UCSD-AML1 (cell line): ENCODE data around the gene RPS6KA3.
A peak's percentile ranks its signal among the peaks of the same experiment; 100 is the strongest.
"Not testable (repeated sequence)": the region's sequence is repeated elsewhere in the genome, so short reads cannot be mapped to it uniquely, and the experiment has no call there.

Experiments used
- DNase-seq: peaks from one replicate; lab custom pipeline; 2025; ENCODE audit not compliant: unreplicated experiment; lab: John Stamatoyannopoulos, UW

RPS6KA3 gene

GRCh38 chrX:20149326-20149725 lies 117.4 kb downstream of the RPS6KA3 start:
- DNase-seq: no peak

- no peak for DNase-seq
Observed at GRCh38 chrX:20147561-20147960, 119.1 kb downstream of the RPS6KA3 start.

- DNase-seq: no peak
Observed at GRCh38 chrX:20144491-20144890, 122.2 kb downstream of the RPS6KA3 start.

- DNase-seq: no peak
Observed at GRCh38 chrX:20143561-20143960, 123.1 kb downstream of the RPS6KA3 start.

GRCh38 chrX:20143111-20143510 lies 123.6 kb downstream of the RPS6KA3 start:
- no peak for DNase-seq

- DNase-seq: peak; percentile 99
Observed at GRCh38 chrX:20141281-20142220, 125.2 kb downstream of the RPS6KA3 start, which contains the start of gene EIF1AX. Gene EIF1AX, minus strand, starts transcription at chrX:20141838. Its CDS starts 198 bp downstream, at chrX:20141640.

GRCh38 chrX:20140420-20140819 lies 126.3 kb downstream of the RPS6KA3 start:
- DNase-seq: no peak

- DNase-seq: no peak
Observed at GRCh38 chrX:20139966-20140365, 126.7 kb downstream of the RPS6KA3 start.

- no peak for DNase-seq
Observed at GRCh38 chrX:20135944-20136343, 130.8 kb downstream of the RPS6KA3 start.

- DNase-seq: no peak
Observed at GRCh38 chrX:20132666-20133065, 134.0 kb downstream of the RPS6KA3 start.

GRCh38 chrX:20130357-20130756 lies 136.4 kb downstream of the RPS6KA3 start:
- DNase-seq: no peak

GRCh38 chrX:20129547-20129946 lies 137.2 kb downstream of the RPS6KA3 start:
- DNase-seq: no peak

- DNase-seq: no peak
Observed at GRCh38 chrX:20128670-20129069, 138.0 kb downstream of the RPS6KA3 start.

GRCh38 chrX:20127440-20127839 lies 139.3 kb downstream of the RPS6KA3 start:
- DNase-seq: not testable (repeated sequence)

GRCh38 chrX:20126833-20127232 lies 139.9 kb downstream of the RPS6KA3 start:
- DNase-seq: not testable (repeated sequence)

- DNase-seq: no peak
Observed at GRCh38 chrX:20124964-20125363, 141.7 kb downstream of the RPS6KA3 start.

- DNase-seq: no peak
Observed at GRCh38 chrX:20118065-20118824, 148.5 kb downstream of the RPS6KA3 start.

- no peak for DNase-seq
Observed at GRCh38 chrX:20116577-20117240, 150.0 kb downstream of the RPS6KA3 start, which contains the start of gene MAP7D2. Gene MAP7D2, minus strand, starts transcription at chrX:20116907. Its CDS starts 28 bp downstream, at chrX:20116879.

- DNase-seq: no peak
Observed at GRCh38 chrX:20116087-20116576, 150.6 kb downstream of the RPS6KA3 start.

GRCh38 chrX:20112022-20112774 lies 154.5 kb downstream of the RPS6KA3 start:
- no peak for DNase-seq
